Stimulated activated CD8-positive, alpha-beta memory T cell treated with anti-CD3 and anti-CD28 coated beads, Interleukin-12 subunit alpha, Interleukin-12 subunit beta, amount 100 ng/mL, for 4 hours (primary cell): ENCODE measurements around the gene ALK.

Experiments used
- DNase-seq: peaks from one replicate; pipeline ENCODE4 v3.0.0-alpha.2; 2020; ENCODE audit warnings: low read depth

The ALK gene

DNA sequence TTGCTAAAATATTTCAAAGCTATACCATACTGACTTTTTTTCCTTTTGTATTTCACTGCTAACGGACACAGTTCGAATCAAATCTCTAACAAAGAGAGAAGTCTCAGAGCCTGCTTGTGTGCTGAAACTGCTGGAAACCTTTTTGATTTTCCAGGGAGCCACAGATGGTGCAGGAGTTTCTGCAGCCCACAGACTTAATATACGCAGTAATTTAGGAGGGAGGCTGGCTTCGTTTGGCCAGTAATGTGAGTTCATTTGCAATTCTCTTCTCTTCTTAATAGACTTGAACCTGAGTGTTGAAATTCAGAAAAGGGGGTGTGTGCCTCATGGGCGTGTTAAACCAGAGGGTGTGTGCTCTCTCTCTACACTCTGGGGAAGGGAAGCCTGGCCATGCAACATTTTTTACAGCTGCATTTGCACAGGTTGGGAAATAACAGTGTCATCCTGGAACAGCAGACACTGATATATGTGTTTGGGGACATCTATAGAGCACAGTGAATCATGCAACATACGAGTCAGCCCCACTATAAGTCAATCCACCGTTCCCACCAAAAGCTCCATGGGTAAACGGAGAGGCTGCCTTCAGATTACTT lies 473.2 kb downstream of the ALK start:
- DNase-seq: no peak

GRCh38 chr2:29447513-29447912 lies 473.9 kb downstream of the ALK start:
- no peak for DNase-seq

- DNase-seq: no peak
Measured at GRCh38 chr2:29446847-29447246, 474.5 kb downstream of the ALK start.

- no peak for DNase-seq
Measured at GRCh38 chr2:29444150-29444549, 477.2 kb downstream of the ALK start.

DNA sequence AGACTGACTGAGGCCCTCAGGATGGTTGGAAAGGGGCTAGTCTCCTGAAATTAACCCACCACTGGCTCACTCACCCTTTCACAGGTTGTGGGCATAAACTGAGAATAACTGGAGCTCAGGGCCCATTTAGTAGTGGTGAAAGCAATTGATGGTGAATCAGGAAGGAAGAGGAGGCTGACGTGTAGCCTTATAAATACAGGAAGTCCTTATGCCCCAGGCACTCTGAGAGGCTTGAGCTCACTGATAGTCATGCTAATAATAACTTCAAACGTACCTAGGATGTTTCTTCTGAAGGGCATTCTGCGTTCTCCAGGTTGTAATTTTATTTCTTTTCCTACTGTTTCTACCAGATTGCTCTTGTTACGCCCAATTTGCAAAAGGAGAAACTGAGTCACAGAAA lies 477.8 kb downstream of the ALK start:
- no peak for DNase-seq

GRCh38 chr2:29443151-29443550 lies 478.2 kb downstream of the ALK start:
- DNase-seq: no peak

- DNase-seq: no peak
Measured at GRCh38 chr2:29440921-29441623, 480.3 kb downstream of the ALK start.

- no peak for DNase-seq
Measured at GRCh38 chr2:29433920-29434319, 487.5 kb downstream of the ALK start.

DNA sequence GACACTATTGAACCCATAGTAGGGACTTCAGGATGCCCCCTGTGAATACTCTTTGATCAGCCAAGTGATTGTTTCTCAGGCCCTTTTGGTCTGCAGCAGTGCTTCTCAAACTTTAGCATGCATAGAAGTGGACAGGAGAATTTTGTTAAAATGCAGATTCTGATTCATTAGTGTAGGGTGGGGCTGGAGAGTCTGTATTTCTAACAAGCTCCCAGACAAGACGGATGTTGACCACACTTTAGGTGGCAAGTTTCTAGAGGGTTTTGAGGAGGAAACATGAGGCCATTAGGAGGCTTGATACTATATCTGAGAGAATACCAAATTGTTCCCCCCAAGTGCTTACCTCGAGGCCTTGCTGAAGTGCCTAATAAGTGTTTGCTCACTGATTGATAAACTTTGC lies 488.3 kb downstream of the ALK start:
- no peak for DNase-seq

DNA sequence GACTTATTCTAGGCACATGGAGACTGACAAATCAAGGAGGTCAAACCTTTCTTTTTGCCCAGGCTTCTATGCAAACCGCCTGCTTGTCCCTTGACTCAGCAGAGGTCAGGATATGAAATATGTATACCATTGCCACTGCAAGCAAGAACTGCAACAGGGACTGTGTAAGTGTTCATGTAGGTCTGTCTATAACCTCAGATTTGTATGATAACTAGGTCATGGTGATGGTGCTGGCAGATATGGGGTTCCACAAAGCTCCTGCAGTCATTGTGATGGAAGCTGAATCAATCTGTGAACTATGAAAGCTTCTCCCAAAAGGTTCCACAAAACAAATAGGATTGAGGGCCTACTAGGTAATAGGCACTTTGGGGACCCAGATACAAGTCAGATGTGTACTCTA lies 489.9 kb downstream of the ALK start:
- no peak for DNase-seq

DNA sequence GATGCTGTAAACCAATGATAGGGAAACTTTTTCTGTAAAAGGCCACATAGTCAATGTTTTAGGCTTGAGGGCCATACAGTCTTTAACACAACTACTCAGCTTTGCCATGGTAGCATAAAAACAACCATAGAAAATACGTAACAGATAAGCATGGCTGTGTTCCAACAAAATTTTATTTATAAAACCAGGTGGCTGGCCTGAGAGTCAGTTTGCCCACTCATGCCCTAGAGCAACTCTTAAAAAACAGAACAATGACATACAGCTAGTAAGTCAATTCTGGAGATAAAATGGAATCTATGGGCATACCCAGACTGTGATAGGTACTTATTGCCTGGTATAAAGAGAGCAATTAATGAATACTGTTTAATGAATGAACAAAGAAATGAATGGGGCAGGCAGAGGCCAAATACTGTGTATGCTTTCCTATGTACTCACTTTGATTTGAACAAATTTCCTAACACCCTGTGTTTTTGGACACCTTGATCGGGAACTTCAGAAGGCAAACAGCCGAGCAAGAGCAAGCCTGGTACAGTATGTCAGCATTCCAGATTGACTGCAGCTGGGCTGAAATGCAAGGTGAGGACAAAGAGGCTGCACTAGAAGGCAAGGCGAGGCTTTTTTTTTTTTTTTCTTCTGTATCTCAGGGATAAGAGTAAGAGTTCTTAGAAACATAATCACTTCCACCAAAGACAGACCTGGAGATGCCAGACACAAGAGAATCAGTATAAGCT lies 490.8 kb downstream of the ALK start:
- no peak for DNase-seq

DNA sequence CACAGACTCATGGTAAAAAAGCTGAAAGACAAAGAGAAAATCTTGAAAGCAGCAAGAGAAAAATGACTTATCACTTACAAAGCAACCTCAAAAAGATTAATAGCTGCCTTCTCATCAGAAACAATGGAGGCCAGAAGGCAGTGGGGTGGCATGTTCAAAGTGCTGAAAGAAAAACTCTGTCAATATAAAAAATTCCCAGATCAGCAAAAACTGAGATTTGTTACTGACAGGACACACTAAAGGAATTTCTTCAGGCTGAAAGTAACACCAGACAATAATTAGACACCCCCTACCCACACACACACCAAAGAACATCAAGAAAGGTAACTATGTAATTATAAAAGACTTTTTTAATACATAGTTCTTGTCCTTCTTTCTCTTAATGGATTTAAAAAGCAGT lies 495.0 kb downstream of the ALK start:
- DNase-seq: no peak

DNA sequence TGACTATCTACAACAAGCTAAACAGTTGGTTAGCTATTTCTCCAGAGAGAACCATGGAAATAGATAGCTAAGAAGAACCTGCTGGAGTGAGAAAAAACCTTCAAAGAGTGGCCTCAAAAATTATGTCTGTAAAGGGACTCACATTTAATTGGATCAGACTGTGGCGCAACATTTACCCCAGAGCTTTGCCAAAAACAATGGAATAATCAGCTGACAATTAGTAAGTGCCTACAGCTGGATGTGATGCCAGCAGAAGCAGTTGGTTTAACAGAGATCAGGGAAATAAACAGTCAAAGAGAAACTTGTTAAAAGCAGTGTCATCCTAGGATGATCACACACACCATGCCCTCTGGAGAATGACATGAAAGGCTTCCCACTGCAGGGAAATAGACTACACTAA lies 495.5 kb downstream of the ALK start:
- DNase-seq: no peak

DNA sequence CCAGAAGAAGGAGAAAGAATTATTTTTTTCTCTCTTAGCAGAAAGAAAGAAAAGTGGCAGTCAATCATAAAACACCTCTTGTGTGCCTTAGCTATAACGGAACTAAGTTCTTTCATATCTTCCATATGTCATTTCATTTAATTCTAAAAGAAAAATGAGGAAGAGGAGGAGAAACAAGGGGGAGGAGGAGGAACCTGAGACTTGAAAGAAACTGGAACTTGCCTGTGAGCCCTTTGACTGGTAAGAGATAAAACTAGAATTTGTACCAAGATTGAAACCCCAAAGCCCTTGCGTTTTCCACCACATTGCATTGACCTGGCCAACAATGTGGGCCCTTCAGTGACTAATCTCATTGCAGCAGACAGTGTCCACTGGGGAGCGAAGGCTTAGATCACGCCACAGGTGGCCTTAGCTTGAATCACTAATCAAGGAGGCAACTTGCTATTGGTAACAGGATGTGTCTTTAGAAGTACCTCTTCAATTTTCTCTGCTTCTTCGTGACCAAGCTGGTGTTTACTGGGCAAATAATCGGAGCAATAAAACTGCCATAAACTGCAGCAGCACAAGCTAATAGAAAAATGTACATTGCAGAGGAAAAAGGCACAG lies 498.2 kb downstream of the ALK start:
- no peak for DNase-seq

GRCh38 chr2:29420999-29421782 lies 500.2 kb downstream of the ALK start:
- no peak for DNase-seq

DNA sequence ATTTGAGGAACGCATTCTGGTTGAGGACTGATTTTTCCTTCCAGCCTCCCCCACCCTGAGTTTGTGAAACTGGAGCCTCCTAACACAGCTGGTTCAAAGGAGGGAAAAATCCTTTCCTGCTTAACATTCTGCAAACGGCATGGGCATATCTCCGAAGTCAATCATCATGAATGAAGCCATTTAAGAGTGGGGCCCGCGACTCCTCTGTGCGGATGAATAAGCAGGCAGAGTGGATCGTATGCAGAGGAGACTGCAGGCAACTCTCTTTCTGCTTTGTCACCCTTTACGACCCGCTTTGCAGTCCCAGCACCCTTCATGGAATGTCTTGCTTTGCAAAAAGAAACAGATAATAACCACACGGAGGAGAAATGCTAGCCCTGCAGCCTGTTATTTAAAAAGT lies 500.9 kb downstream of the ALK start:
- DNase-seq: no peak

DNA sequence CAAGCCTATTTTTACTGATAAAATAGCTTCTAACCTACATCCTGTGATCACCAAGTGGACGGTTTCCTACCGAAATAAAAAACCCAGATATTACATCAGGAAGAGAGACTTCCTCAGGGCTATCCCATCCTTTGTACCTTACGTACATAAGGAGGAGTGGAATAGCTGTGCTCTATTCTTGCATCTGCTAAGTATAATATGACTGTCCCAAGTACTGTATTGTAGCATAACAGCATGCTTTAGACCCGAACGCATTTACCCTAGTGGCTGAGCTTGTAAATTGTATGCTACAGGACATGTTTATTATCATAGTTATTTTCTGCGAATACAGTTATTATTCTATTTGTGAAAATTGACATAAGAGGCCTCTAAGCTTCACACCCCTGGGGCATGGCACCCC lies 503.8 kb downstream of the ALK start:
- no peak for DNase-seq

GRCh38 chr2:29412197-29412925 lies 509.0 kb downstream of the ALK start:
- DNase-seq: no peak

DNA sequence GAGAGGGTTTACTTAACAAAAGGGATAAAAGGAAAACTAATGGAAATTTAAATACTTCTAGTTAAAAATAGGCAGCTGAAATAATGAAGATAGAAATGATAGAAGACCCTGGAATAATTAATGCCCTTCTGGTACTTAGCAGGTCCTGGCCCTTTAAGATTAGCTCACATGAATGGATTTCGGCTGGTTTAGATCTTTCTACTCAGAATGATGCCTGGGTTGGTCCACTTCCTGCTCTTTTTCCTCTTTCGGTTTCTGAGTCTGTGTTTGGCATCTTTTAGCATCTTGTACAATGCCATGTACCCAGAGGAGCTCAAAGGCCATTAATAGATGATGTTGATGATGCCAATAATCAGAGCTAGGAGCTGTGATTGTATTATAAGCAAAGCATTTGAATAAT lies 515.7 kb downstream of the ALK start:
- DNase-seq: no peak

- DNase-seq: no peak
Measured at GRCh38 chr2:29405266-29405665, 516.1 kb downstream of the ALK start.

DNA sequence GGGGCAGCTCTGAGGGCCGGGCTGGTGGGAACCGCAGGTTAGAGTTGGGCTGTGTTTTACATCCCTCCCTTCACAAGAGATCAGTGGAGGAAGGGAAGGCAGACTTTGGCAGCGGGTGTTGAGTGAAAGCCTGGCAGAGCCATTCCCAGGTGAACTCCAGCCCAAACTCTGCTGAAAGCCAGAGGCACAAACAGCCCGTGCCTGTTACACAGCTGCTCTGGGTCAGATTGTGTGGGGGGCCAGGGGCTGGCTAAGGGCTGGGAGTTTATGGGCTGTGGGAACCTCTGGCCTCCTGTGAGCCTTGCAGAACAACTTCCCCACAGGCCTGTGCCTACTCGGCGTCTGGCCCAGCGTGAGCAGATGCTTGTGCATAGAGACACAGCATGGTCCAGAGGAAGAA lies 519.4 kb downstream of the ALK start:
- no peak for DNase-seq
